Posterior cingulate gyrus (tissue), 11 donors: Measurements from ENCODE around the gene CDR2.
A peak's percentile ranks its signal among the peaks of the same experiment; 100 is the strongest.
"Not testable (repeated sequence)": the region's sequence is repeated elsewhere in the genome, so short reads cannot be mapped to it uniquely, and the experiment has no call there.

Experiments used
- DNase-seq, 10 donors: peaks; one replicate each; pipeline versions ENCODE4 v3.0.0 to v3.0.0-alpha.2; 2020 to 2021; ENCODE audit warnings: mixed read lengths in 3 of 10
- intact Hi-C: fragments of 100-400 bp; cut with DNase I; formaldehyde crosslinking; loops from one replicate; pipeline ENCODE4 v1.15.1; 2023

Gene CDR2

GRCh38 chr16:22312897-22313781, 61.3 kb downstream of the CDR2 start:
- DNase-seq = peak in 1 of 10 donors; percentile 65
- intact Hi-C loops = no loop called here

GRCh38 chr16:22311520-22311919, 62.9 kb downstream of the CDR2 start:
- DNase-seq = no peak
- intact Hi-C loops = no loop called here

- peak in 1 of 10 donors; percentile 66 for DNase-seq
- intact Hi-C loops = no loop called here
Observed at GRCh38 chr16:22308824-22309520, 65.4 kb downstream of the CDR2 start.

- DNase-seq = peak in 1 of 10 donors; percentile 59
- intact Hi-C loops = no loop called here
Observed at GRCh38 chr16:22307838-22308237, 66.6 kb downstream of the CDR2 start.

GRCh38 chr16:22306788-22307187, 67.6 kb downstream of the CDR2 start:
- intact Hi-C loops = no loop called here
- DNase-seq = peak in 1 of 10 donors; percentile 32

GRCh38 chr16:22304411-22304810, 70.0 kb downstream of the CDR2 start:
- peak in 2 of 10 donors; percentile 27 to 50 for DNase-seq
- intact Hi-C loops = no loop called here

GRCh38 chr16:22302776-22303363, 71.5 kb downstream of the CDR2 start:
- intact Hi-C loops = no loop called here
- peak in 1 of 10 donors; percentile 48 for DNase-seq

- intact Hi-C loops = not testable (repeated sequence)
- peak in 2 of 10 donors; percentile 63 to 75 for DNase-seq
Observed at GRCh38 chr16:22301423-22301822, 73.0 kb downstream of the CDR2 start.

- intact Hi-C loops = no loop called here
- DNase-seq = peak; percentile 55 to 96 (median 74)
Observed at GRCh38 chr16:22300427-22301071, 73.9 kb downstream of the CDR2 start.

GRCh38 chr16:22299036-22299435, 75.4 kb downstream of the CDR2 start:
- DNase-seq = peak in 2 of 10 donors; percentile 2 to 3
- intact Hi-C loops = loop anchor here (5.0 kb wide), 1 partner anchor 292 kb away; the partner anchor contains the start of gene MOSMO

- DNase-seq = peak in 8 of 10 donors; percentile 19 to 92 (median 64)
- intact Hi-C loops = loop anchor here (1.0 to 5.0 kb wide), 4 partner anchors 92 to 291 kb away; partner anchors contain the start of genes EEF2K and MOSMO
Observed at GRCh38 chr16:22297871-22298733, 76.3 kb downstream of the CDR2 start.

- intact Hi-C loops = loop anchor here (1.0 to 5.0 kb wide), 4 partner anchors 91 to 290 kb away; partner anchors contain the start of genes EEF2K and MOSMO
- peak; percentile 96 to 100 (median 98) for DNase-seq
Observed at GRCh38 chr16:22297114-22297870, 77.1 kb downstream of the CDR2 start, which contains the start of gene POLR3E. Gene POLR3E (plus strand): TSS chr16:22297409. CDS start chr16:22302969, 5,560 bp downstream.

- intact Hi-C loops = loop anchor here (1.0 to 5.0 kb wide), 4 partner anchors 90 to 289 kb away; partner anchors contain the start of genes EEF2K and MOSMO
- DNase-seq = peak in 1 of 10 donors; percentile 34
Observed at GRCh38 chr16:22296225-22297113, 78.0 kb downstream of the CDR2 start.
